ENCODE data around the gene CTDP1.

Gene CTDP1, protein sequence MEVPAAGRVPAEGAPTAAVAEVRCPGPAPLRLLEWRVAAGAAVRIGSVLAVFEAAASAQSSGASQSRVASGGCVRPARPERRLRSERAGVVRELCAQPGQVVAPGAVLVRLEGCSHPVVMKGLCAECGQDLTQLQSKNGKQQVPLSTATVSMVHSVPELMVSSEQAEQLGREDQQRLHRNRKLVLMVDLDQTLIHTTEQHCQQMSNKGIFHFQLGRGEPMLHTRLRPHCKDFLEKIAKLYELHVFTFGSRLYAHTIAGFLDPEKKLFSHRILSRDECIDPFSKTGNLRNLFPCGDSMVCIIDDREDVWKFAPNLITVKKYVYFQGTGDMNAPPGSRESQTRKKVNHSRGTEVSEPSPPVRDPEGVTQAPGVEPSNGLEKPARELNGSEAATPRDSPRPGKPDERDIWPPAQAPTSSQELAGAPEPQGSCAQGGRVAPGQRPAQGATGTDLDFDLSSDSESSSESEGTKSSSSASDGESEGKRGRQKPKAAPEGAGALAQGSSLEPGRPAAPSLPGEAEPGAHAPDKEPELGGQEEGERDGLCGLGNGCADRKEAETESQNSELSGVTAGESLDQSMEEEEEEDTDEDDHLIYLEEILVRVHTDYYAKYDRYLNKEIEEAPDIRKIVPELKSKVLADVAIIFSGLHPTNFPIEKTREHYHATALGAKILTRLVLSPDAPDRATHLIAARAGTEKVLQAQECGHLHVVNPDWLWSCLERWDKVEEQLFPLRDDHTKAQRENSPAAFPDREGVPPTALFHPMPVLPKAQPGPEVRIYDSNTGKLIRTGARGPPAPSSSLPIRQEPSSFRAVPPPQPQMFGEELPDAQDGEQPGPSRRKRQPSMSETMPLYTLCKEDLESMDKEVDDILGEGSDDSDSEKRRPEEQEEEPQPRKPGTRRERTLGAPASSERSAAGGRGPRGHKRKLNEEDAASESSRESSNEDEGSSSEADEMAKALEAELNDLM

DNA sequence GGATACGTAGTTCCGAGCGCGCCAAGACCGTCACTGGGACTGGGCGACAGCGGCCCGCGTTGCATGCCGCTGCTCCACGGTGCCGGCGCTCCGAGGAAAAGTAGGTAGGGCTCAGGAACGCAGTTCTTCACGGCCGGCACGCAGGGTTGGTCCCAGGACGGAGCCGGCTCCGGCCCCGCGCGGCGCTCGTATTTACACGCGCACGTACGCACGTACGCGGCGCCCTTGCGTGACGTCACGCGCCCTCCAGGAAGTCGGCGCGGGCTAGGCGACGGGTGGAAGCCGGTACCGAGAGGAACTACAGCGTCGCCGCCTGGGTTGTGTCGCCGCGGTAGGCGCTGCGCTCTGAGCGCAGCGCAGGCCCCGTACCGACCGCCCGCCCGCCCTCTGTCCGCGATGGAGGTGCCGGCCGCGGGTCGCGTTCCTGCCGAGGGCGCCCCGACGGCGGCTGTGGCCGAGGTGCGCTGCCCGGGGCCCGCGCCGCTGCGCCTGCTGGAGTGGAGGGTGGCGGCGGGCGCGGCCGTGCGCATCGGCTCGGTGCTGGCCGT is at the start of gene CTDP1:
Gene CTDP1, plus strand, starts transcription at position 252 of the 548 bp plus-strand sequence. Its CDS starts 145 bp downstream, at position 397.
- DNase-seq, result peak; percentile 64

DNA sequence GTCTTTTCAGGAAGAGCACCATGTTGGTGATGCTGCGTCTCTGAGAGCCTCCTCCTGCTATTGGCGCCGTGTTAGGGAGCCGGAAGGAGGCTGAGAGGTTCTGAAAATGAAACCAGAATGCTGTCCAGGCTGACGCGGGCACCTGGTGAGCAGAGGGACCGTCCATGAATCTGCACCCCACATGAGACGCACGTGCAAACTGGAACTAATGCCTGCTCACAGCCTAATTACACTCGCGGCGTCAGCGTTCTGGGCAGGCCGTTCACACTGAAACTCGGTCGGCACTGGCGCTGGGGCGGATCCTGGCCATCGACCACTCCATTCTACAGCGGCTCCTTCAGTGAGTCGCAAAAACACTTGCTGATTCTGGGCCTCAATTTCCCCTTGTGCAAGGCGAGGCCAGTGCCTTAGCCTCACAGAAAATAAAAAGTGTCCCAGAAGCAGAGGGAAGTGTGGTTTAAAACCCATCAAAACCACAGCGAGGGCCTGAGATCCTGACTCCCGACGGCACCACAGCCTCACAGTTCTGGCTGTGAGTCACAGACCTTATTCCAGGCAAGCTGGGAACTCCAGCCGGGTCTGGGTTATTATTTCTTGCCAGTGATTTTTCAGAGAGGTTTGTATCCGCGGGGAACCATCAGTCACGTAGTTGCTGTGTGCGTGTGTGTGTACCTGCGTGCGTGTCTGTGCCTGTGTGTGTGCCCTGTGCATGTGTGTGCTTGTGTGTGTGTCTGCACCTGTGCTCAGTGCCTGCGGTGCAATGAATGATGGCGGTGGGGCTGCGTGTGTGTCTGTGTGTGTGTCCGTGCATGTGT is 49.1 kb upstream of the CTDP1 start:
- no peak for DNase-seq

DNA sequence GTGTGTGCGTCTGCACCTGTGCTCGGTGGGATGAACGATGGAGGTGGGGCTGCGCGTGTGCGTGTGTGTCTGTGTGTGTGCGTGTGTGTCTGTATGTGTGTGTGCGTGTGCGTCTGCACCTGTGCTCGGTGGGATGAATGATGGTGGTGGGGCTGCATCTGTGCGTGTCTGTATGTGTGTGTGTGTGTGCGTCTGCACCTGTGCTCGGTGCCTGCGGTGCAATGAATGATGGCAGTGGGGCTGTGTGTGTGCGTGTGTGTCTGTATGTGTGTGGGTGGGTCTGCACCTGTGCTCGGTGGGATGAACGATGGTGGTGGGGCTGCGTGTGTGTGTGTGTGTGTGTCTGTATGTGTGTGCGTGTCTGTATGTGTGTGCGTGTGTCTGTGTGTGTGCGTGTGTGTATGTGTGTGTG is 48.5 kb upstream of the CTDP1 start:
- DNase-seq, result no peak

DNA sequence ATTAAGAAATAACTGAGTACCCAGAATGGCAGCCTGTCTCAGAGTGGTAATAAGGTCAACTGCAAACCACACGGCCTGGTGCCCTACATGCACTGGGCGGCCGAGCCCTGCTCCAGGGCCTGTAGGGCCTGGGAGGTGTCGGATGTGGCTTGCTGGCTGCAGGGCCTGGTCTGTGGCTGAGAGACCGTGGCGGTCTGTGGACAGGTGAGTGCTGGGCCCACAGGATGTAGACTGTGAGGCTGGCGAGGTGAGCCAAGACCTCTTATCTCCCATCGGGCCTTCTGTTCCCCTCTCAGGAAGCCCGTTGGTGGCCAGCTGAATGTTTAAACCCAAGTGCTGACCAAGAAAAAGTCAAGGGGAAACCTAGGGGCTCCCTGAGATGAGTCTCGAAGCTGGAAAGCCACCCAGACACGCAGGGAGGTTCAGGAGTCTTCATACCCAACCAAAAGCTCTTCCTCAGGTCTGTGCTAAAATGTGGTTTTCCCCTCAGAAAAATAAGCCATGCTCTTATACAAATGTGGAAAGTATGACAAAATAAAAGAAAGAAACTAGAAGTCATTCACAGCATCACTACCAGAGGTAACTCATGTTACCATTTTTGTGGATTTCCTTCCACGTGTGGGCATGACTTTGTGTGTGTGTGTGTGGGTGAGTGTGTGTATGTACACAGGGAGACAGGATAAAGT is 47.7 kb upstream of the CTDP1 start:
- DNase-seq, result no peak

DNA sequence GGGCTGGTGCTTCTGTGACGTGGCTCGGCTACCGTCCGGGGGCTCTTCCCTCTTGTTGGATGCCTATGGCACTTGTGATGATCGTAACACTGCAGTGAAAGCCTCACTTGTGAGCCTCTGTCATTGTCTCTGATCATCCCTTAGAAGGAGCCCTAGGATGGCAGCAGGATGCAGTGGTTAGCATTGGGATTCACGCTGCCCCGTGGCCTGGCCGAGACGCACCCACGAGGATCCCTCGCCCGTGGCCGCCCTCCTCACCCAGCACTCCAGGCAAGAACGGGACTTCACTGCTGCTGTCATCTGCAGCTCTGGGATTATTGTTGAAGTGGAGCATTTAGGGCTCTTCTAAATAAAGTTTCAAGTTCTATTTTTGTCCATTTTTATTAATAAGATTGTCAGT is 46.8 kb upstream of the CTDP1 start:
- no peak for DNase-seq

DNA sequence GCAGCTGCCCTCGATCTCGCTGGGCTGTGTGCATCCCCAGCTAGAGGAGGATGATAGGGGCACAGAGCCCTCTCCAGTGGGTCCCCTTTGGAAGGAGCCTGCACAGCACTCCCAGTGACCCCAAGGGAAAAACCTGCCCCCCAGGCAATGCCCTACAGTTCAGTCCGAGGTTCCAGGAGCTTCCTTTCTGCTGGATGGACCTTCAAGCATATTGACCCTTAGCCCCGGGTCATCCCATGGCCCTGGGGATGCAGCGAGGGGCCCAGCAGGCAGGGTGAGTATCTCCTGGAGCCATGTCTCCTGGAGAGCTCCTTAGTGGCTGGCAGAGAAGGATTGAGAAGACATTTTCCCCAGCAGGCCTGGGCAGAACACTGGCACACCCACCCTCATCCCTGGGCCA is 45.4 kb upstream of the CTDP1 start:
- no peak for DNase-seq

DNA sequence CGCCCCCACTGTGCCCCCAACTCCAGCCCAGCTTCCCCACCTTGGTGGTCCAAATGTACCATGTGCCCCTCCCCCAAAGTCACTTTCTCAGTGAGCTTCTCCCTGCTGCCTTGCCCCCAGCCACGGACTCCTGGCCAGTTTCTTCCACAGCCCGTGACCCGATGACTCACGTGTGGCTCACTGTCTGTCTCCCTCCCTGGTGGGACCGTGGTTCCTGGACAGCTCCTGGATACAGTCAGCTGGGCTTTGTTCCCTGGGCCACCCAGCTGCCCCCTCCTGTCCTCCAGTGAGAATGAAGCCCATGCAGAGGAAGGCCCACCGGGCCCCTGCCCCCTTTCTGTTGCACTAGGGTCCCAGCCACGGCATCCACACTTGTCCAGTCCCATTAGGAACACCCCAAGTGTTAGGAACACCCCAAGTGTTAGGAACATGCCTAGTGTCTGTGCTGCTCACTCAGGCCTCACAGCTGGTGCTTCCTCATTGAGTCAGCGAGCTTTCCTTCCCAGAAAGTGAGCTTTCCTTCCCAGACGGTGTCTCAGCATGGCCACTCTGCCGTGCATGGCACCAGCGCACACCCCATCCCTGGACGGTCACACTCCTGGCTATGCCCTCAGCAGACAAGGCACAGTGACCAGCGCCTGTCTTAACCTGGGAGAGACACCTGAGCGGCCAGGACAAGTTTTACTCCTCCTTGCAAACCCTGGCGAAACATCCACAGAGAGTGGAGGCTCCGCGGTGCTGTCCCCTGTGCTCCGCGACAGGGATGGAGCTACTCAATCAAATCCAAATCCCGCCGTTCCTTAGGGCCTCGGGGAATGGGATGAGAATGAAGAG is 44.8 kb upstream of the CTDP1 start:
- DNase-seq, result no peak

DNA sequence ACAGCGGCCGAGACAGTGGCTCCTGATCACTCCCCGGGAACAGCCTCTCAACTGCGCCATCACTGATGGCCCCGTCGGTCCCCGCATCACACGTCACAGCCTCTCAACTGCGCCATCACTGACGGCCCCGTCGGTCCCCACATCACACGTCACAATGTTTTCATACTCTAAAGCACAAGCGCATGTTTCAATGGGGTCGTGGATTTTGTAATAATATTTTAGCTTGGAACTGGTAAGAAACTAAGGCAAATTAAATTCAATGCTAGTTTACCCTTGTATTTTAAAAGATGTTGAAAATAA is 44.2 kb upstream of the CTDP1 start:
- no peak for DNase-seq

DNA sequence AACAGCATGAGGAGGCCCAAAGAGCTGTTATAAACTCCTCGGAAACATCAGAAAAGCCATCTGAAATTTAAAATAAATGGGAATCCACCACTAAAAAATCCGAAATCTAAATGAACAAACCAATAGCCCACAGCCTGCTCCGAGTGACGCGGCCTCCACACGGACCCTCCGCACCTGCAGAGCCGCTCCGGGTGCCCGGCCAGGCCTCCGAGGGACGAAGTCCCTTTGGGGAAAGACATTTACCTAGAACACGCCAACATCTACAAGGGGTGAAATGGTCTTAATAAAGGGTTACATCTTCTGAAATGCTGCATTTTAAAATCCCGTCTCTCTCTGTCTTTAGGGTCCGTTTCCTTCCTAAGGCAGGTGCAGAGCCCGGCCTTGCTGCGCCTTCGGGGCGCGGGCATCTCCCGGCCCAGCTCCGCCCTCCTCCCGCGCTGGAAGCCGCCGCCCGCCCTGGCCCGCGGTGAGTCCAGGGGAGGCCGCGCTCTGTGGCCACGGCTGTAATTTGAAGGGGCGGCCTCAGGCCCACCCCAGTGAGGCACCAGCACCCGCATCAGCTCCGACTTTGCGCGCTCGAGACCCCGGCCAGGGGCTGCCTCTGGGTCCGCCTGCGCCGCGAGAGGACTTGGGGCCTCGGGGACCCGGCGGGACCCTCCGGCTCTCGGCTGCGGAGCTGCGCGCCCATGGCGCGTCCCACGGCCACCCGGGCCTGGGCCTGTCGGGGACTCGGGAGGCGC is 42.3 kb upstream of the CTDP1 start:
- DNase-seq, result no peak

DNA sequence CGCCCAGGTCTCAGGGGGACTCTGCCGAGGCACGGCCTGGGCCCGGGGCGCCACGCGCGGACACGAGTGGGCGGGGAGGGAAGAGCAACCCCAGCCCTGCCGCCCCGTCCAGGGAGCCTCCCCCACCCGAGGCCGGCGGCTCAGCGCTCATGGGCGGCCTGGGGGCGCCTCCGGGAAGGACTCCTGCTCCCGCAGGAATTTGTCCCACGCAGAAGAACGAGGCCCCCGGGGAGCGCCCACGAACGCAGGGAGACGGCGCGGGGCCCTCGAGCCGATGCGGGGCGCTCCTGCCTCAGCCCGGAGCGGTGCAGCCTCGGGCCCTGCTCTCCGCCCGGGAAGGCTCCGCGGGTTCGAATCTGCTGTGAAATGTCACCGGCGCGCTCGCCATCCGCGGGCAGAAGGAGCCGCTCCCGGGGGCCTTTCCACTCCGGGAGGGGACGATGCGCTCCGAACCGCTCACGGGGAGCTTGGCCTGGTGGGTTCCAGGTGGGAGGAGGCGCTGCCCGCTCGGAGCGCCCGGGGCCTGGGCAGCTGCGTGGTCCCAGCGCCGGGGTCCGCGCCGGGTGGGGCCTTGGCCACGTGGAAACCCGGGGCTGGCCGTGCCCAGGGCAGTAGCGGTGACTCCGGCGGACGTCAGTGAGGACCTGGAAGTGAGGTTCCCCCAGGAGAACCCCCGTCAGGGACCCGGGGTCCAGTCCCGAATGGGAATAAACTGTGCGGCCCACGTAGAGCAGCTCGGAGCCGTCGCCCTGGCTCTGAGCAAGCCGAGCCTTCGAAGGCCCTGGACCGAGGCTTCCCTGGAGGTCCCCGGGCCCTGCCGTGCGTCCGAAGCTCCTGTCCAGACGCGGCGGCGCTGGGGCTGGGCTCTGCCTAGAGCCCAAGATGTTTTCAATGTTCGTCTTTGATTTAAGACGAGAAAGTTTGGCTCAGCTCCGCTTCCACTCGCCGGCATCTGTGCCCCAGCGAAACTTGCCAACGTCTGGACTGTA is 41.4 kb upstream of the CTDP1 start:
- no peak for DNase-seq

DNA sequence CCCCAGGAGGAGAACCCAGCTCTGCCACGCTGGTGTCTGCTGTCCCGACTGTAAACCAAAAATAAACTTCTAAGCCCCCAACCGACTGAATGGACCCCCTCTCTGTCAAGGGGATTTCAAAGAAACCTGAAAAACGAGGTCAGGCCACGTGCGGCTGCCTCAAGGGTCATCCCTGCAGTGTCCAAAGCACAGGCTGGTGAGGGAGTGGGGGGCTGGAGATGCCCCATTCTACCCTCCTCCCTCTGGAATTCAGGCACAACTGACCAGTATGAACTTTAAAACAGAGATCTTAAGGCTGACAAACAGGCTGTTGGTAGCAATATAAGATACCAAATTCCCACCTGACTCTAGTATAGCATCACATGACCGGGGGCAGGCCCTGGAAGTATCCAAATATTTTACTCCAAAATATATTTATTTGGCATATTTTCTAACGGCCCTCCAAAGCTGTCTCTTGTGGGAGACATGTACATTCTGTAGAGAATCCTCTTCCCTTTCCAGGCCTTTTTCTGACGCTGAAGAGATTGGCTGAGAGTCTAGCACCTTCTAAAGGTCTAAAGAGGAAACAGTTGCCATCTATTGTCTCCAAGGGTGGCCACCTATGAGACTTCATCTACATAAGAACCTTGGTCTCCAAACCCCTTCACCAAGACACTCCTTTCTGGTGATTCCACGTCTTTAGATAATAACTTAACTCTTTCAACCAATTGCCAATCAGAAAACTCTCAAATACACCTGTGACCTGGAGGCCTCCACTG is 40.4 kb upstream of the CTDP1 start:
- DNase-seq, result no peak

DNA sequence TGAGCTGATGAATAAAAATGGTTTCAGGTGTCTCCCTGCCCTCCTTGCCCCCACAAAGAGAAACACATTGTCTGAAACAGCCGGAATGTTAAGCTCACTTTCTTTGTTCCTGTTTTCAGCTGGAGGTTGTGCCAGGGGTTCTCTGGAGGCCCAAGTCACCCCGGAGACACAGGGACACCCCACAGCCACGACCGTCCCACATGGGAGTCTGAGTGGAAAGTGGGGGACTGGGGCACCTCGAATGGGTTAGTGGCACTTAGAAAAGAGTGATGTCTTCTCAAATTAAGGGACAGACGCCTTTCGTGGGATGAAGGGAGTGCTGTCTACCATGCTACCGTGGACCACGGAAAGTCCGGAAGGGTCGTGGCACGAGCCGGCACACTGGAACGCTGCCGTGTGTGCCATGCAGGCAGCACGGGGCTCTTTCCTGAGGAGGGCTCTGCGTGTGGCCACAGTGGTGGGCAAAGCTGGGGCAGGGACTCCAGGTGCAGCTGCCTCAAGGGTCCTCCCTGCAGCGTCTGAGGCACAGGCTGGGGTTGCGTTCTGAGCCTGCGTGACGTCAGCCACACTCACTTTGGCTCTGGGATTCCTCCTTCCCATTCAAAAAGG is 39.4 kb upstream of the CTDP1 start:
- DNase-seq, result no peak

DNA sequence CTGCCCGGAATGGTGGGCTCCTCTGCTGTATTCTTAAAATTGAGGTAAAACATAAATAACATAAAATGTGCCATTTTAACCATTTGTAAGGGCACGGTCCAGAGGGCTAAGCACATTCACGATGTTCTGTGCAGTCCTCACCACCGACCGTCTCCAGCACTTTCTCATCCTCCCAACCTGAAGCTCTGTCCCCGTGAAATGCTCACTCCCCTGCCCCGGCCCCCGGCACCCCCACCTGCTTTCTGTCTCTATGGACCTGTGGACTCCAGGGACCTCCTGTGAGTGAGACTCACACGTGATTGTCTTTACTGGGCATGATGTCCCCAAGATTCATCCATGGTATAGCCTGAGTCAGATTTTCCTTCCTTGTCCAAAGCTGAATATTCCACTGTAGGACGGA is 38.7 kb upstream of the CTDP1 start:
- no peak for DNase-seq

DNA sequence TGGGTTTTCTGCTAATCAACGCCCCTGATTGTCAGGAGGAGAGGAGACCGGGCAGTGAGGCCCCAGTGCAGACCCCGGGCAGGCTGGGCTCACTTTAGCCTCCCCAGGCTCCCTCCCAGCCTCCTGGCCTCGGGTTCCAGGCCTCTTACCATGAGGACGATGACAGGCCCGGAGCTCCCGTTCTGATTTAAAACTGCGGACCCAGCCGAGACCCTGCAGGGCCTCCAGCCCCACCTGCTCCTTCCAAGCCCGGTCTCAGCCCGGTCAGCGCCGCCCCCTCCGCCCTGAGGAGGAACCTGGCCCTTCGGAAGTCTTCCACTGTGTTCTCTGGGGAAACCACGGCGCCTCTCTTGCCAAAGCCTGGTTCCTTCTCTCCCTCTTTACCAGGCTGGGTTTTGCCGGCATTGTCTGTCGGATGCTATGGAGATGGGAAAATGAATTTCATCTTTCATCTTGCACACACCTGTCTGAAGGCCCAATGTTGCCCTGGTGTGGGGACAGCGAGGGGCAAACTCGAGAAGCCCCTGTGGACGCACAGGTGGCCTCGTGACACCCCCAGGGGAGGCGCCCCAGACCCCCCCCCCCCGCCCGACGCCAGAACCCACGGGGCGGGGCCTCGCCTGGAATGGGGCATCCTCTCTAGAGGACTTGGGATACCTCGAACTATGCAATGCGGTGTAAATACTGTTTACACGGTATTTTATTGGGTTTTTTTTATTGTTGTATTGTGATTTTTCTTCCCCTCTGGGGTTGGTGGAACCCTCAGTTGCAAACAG is 37.7 kb upstream of the CTDP1 start:
- DNase-seq, result no peak

DNA sequence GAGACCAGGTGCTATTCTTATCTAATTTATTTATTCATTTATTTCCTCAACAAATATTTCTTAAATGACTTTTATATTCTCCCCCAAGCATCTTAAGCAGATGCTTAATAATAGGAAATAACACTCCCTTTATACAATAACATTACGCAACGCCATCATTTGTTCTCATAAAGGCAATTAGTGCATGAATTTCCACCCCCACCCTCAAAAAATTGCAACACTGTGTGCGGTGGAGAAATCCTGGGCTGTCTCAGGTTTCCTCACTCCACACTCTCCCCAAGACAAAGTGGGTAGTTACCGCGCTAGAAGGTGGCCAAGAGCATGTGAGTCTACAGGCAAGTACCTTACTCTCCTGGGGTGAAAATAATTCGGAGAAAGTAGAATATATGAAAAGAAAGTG is 37.0 kb upstream of the CTDP1 start:
- no peak for DNase-seq

DNA sequence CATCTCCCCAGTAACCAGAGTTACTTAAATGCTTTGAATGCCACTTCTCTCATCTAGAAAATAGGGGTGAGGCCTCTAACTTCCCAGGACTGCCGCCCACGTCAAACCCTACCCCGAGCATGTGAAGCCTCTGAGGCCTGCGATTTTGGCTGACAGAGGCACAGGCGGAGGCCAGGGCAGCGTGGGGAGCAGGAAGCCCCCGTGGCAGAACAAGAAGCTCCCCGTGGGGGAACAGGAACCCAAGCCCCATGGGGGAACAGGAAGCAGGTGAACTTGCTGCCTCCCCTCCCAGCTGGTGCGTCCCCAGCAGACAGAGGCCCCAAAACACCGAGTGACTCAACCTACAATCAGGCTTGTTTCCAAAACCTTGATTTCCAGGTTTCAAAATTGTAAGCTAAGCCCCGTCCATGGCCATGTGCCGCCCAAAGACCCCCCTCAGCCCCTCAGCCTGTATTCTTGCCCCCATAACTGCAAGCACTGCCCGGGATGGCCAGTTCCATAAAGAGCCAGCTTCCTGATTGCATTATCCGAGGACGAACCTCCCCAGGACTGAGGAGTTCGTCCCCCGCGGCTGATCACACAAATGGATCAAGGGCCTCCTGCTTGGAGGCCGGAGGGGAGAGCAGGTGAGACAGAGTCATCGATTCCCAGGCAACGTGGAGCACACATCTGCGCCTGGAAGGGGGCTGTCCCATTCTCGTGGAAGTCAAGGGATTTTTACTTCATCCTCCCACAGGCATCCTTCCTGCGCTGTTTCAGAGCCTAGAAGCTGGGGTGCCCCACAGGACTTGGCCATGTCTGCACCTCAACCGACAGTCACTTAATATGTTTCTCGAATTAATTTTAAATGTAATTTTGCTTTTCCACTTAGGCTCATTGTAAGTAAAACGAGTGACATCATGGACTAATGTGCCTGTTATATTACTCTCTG is 36.3 kb upstream of the CTDP1 start:
- no peak for DNase-seq
